ENCODE data around the gene DAB1. TPM values are rescaled to one million over a fixed set of nuclear protein-coding genes. Genes with fewer than 3 reads are reported as not detected.

Gene DAB1
- total and polyA plus RNA-seq, 10 of the 15 experiments (the other 5 are each of a cell fraction or from before 2014, with no cell fraction given): 0.02 to 0.10 (median 0.03) TPM; not detected in 5

- in situ Hi-C loops (cut with MboI): no loop called here
- Histone ChIP-seq H3K9me3 (replicated peaks; ENCODE audit: control insufficient read depth, insufficient read depth, low read length) (no peaks in the 10 kb centered on the region), H4K20me1 (ENCODE audit: control insufficient read depth, insufficient read depth) (no peaks in the 10 kb centered on the region), H3K9ac (ENCODE audit: control insufficient read depth, insufficient read depth, low read length) (no peak overlapping the region), H3K27me3 (replicated peaks in 1 of 2; ENCODE audit: control insufficient read depth in 2 of 2, insufficient read depth in 2 of 2, low read length in 1 of 2) (no peaks in the 10 kb centered on the region; a peak in 1 of 4 replicates), H2AFZ (ENCODE audit: control insufficient read depth, low read depth, low read length) (no peak overlapping the region), H3K4me3 (no peak overlapping the region), H3K4me2 (ENCODE audit: control insufficient read depth, insufficient read depth) (no peak overlapping the region), H3K4me1 (ENCODE audit: control insufficient read depth, insufficient read depth, low read length) (no peaks in the 10 kb centered on the region), H3K79me2 (ENCODE audit: control insufficient read depth, insufficient read depth, low read length) (no peaks in the 10 kb centered on the region), H3K27ac (ENCODE audit: control insufficient read depth, insufficient read depth) (no peak overlapping the region), H3K36me3 (ENCODE audit: control insufficient read depth in 2 of 2, insufficient read depth in 2 of 2, low read length in 1 of 2) (no peaks in the 10 kb centered on the region)
- 0% methylated on average over 2 of the region's 2 CpGs for WGBS (ENCODE audit: insufficient coverage, insufficient replicate concordance, low lambda C conversion rate, missing lambda C conversion rate)
- RAD21 ChIA-PET (ENCODE audit: unreplicated experiment): no interaction called here
- no TSS peak for BruUV-seq (replicated peaks)
- CTCF ChIA-PET: interaction anchor here (1.4 kb wide), 1 partner anchor 45 kb away, joined by 3 read pairs; no protein-coding TSS in a partner anchor
- no peak for FAIRE-seq
- SMC1A ChIA-PET (ENCODE audit: uncharacterized antibody, unreplicated experiment): no interaction called here
- intact Hi-C loops (cut with micrococcal nuclease; ENCODE audit: unreplicated experiment): no loop called here
- POLR2A ChIA-PET: no interaction called here
- no peak for TF ChIP-seq RCOR1 (conservative IDR thresholded peaks at IDR 0.05; ENCODE audit: low read depth, low read length)
- TF ChIP-seq CBFB (IDR thresholded peaks at IDR 0.05; ENCODE audit: low read depth): no peak
- no peak for TF ChIP-seq FOXM1 (IDR thresholded peaks at IDR 0.05; ENCODE audit: low read depth, low read length)
- no peak for TF ChIP-seq POLR2AphosphoS2 (IDR thresholded peaks at IDR 0.05; ENCODE audit: low read depth, low read length)
- TF ChIP-seq MYB (IDR thresholded peaks at IDR 0.05; ENCODE audit: borderline replicate concordance, low read depth, low read length): no peak
- TF ChIP-seq CHD2 (IDR thresholded peaks at IDR 0.05; ENCODE audit: borderline replicate concordance, low read depth, low read length): no peak
- TF ChIP-seq CHD1 (IDR thresholded peaks at IDR 0.05; ENCODE audit: low read depth, low read length): no peak
- TF ChIP-seq SPI1 (IDR thresholded peaks at IDR 0.05; ENCODE audit: borderline replicate concordance, insufficient read depth, low read depth, low read length): no peak
- no peak for TF ChIP-seq IKZF2 (IDR thresholded peaks at IDR 0.05)
- TF ChIP-seq RAD21 (IDR thresholded peaks at IDR 0.05; ENCODE audit: insufficient read depth, low read depth, low read length): no peak
- no peak for TF ChIP-seq HCFC1 (IDR thresholded peaks at IDR 0.05; ENCODE audit: low read length)
- peak; percentile 75 for ATAC-seq
- no peak for DNase-seq (ENCODE audit: low read depth, low spot score)
Observed at GRCh38 chr1:57013522-57013921, 410.3 kb downstream of the DAB1 start.
